Endothelial cell (in vitro differentiated cells): ENCODE data around the gene WNT7B. TPM values are rescaled to one million over a fixed set of nuclear protein-coding genes. Genes with fewer than 3 reads are reported as not detected.

Experiments
- DNase-seq: peaks from one replicate; pipeline ENCODE4 v3.0.0; 2021; ENCODE audit warnings: low spot score
- H3K27ac Mint-ChIP-seq: one replicate; pipeline ENCODE4 v1.8.0; 2021; ENCODE audit warnings: mixed read lengths, inconsistent platforms; ENCODE audit not compliant: unreplicated experiment
- H3K27me3 Mint-ChIP-seq: one replicate; pipeline ENCODE4 v1.8.0; 2021; ENCODE audit warnings: mild to moderate bottlenecking, moderate library complexity, mixed read lengths, inconsistent platforms; ENCODE audit not compliant: unreplicated experiment
- H3K36me3 Mint-ChIP-seq: one replicate; pipeline ENCODE4 v1.8.0; 2021; ENCODE audit warnings: mild to moderate bottlenecking, low read depth, mixed read lengths, inconsistent platforms; ENCODE audit not compliant: unreplicated experiment
- H3K4me1 Mint-ChIP-seq: one replicate; pipeline ENCODE4 v1.8.0; 2021; ENCODE audit warnings: mild to moderate bottlenecking, mixed read lengths, inconsistent platforms; ENCODE audit not compliant: unreplicated experiment
- H3K4me3 Mint-ChIP-seq: one replicate; pipeline ENCODE4 v1.8.0; 2021; ENCODE audit warnings: mild to moderate bottlenecking, mixed read lengths, inconsistent platforms; ENCODE audit not compliant: unreplicated experiment
- H3K9me3 Mint-ChIP-seq: one replicate; pipeline ENCODE4 v1.8.0; 2021; ENCODE audit warnings: mixed read lengths, inconsistent platforms; ENCODE audit not compliant: unreplicated experiment
- CTCF ChIP-seq: fragments of 200-600 bp; sonication (generic); IDR thresholded peaks from one replicate; pipeline ENCODE4 v1.5.0; 2021; ENCODE audit warnings: antibody characterized with exemption; ENCODE audit not compliant: unreplicated experiment
- total RNA-seq: library from RNA; stranded (reverse); fragmentation: NEBNext Ultra II Directional; extraction: Animal tissue kit (Norgen Biotek cat#: 25700); gene quantifications from one replicate; pipeline ENCODE4 v1.2.1, GENCODE V29; 2021; ENCODE audit not compliant: unreplicated experiment

WNT7B gene
- total RNA-seq, 1 donor from 2014 or later, result not detected

DNA sequence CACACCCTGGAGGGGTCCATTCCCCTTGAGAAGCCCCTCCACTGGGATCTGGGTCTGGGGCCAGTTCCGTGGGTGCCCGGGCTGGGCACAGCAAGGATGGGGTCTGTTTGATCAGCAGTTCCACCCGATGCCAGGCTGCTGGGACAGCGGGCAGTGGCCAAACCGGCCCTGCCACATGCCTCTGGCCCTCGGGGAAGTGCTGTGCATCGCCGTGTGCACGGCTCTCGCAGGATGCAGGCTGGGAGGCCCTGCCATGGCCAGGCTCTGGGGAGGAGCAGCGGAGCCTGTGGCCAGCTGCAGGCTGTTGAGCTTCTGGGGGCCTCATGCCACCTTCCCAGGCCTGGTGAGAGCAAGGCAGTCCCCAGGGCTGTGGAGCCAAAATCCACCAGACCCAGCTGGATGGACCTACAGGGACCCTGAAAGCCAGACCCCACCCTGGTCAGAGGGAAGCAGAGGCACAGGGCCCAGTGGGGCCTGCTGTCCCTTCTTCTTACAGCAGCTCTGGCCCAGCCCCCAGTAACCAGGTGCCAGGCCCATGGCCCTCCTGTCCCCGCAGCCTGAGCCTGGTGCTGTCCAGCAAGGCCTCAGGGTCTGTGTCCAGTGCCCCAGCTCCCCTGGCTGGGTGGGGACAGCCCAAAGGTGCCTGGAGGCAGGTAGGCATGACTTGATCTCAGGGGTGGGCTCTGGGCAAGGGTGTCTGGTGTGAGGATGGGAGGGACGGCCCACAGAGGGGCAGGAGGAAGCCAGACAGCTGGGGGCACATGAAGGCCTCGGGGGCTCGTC, 57.3 kb downstream of the WNT7B start:
- no peak overlapping the region for H3K4me3 Mint-ChIP-seq
- no peak for TF ChIP-seq CTCF
- H3K9me3 Mint-ChIP-seq, result no peaks in the 10 kb centered on the region
- H3K27ac Mint-ChIP-seq, result no peak overlapping the region
- H3K36me3 Mint-ChIP-seq, result no peaks in the 10 kb centered on the region
- H3K4me1 Mint-ChIP-seq, result no peaks in the 10 kb centered on the region
- H3K27me3 Mint-ChIP-seq, result peaks cover 8% of the 10 kb centered on the region
- DNase-seq, result no peak

- H3K36me3 Mint-ChIP-seq, result no peaks in the 10 kb centered on the region
- no peak for DNase-seq
- H3K4me3 Mint-ChIP-seq, result no peak overlapping the region
- H3K27ac Mint-ChIP-seq, result no peak overlapping the region
- H3K9me3 Mint-ChIP-seq, result no peaks in the 10 kb centered on the region
- TF ChIP-seq CTCF, result no peak
- H3K27me3 Mint-ChIP-seq, result peaks cover 13% of the 10 kb centered on the region
- no peaks in the 10 kb centered on the region for H3K4me1 Mint-ChIP-seq
Measured at GRCh38 chr22:45918459-45919370, 58.2 kb downstream of the WNT7B start.

DNA sequence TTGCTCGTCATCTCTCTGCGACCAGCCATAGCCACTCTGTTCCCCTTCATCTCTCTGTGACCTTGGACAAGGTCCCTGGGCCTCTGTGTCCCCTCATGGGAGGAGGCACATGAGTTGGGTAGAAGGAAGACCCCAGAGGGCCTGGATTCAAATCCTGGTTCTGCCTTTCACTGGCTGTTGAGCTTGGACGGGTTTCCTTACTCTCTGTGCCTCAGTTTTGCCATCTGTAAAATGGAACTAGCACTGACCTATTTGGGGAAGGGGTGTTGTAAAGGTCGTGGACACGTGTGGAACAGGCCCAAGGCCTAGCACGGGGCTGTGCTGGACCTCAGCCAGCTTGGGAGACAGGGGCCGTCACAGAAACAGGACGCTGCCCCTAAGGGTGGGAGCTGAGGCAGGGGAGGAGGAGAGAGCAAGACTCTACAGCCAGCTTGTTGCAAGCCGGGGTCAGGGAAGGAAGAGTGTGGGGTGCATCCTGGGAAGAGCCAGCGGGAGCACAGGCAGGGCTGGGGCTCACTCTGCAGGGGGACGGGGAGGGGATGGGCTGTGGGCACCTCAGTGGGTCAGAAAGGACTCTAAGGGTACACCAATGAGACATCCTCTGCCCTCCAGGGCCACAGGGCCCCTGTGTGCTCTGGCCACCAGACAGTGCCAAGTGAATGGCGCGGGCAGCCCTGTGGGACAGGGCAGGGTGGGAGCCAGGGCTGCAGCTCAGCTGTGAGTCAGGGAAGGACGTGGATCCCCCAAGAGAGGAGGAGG, 59.1 kb downstream of the WNT7B start:
- H3K27ac Mint-ChIP-seq, result no peak overlapping the region

DNA sequence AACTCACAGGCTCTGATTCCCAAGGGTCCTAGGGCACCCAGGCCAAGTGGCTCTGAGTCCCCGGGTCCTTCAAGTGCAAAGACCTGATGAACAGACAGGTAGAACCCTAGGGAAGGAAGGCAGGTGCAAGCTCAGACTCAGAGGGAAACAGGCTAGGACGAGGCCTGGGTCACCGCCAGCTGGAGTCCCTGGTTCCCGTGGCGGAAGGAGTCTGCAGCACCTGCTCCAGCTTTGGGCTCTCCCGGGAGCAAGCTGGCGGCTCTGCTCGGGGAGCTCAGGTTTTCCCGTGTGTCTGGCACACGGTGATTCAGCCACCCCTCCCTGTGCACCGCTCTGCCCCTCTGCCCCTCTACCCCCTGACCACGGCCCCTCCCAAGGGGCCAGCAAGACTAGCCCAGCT, 59.8 kb downstream of the WNT7B start:
- H3K9me3 Mint-ChIP-seq, result no peaks in the 10 kb centered on the region
- H3K27me3 Mint-ChIP-seq, result peaks cover 13% of the 10 kb centered on the region
- no peak overlapping the region for H3K27ac Mint-ChIP-seq
- no peak for TF ChIP-seq CTCF
- H3K36me3 Mint-ChIP-seq, result no peaks in the 10 kb centered on the region
- no peaks in the 10 kb centered on the region for H3K4me1 Mint-ChIP-seq
- no peak overlapping the region for H3K4me3 Mint-ChIP-seq
- DNase-seq, result no peak

More for the DNA sequence above, 59.1 kb downstream of the WNT7B start:
- peaks cover 13% of the 10 kb centered on the region for H3K27me3 Mint-ChIP-seq
- H3K4me1 Mint-ChIP-seq, result no peaks in the 10 kb centered on the region
- H3K36me3 Mint-ChIP-seq, result no peaks in the 10 kb centered on the region
- no peak for DNase-seq
- no peak overlapping the region for H3K4me3 Mint-ChIP-seq
- H3K9me3 Mint-ChIP-seq, result no peaks in the 10 kb centered on the region
- no peak for TF ChIP-seq CTCF
